Activated T-cell treated with anti-CD3 and anti-CD28 coated beads for 1 hour (primary cell): ENCODE data around the gene SLC24A3.
"Not testable (repeated sequence)": the region's sequence is repeated elsewhere in the genome, so short reads cannot be mapped to it uniquely, and the experiment has no call there.

Source experiments
- DNase-seq: peaks from one replicate; pipeline ENCODE4 v3.0.0-alpha.2; 2020; ENCODE audit warnings: low read depth

The SLC24A3 gene

GRCh38 chr20:19678591-19678990, 466.1 kb downstream of the SLC24A3 start:
- DNase-seq: not testable (repeated sequence)

- DNase-seq: no peak
Observed at GRCh38 chr20:19679900-19680495, 467.6 kb downstream of the SLC24A3 start.

GRCh38 chr20:19682249-19682648, 469.8 kb downstream of the SLC24A3 start:
- DNase-seq: no peak

GRCh38 chr20:19683188-19683587, 470.7 kb downstream of the SLC24A3 start:
- DNase-seq: no peak

GRCh38 chr20:19683822-19684221, 471.4 kb downstream of the SLC24A3 start:
- no peak for DNase-seq

- no peak for DNase-seq
Observed at GRCh38 chr20:19688031-19688806, 475.8 kb downstream of the SLC24A3 start.

GRCh38 chr20:19690462-19690861, 478.0 kb downstream of the SLC24A3 start:
- no peak for DNase-seq

GRCh38 chr20:19691125-19691524, 478.7 kb downstream of the SLC24A3 start:
- DNase-seq: no peak

- no peak for DNase-seq
Observed at GRCh38 chr20:19692100-19692499, 479.7 kb downstream of the SLC24A3 start.

- peak; percentile 20 for DNase-seq
Observed at GRCh38 chr20:19692685-19693119, 480.3 kb downstream of the SLC24A3 start.

GRCh38 chr20:19693508-19693907, 481.1 kb downstream of the SLC24A3 start:
- no peak for DNase-seq

- DNase-seq: no peak
Observed at GRCh38 chr20:19695081-19695480, 482.6 kb downstream of the SLC24A3 start.

- DNase-seq: no peak
Observed at GRCh38 chr20:19696620-19697019, 484.2 kb downstream of the SLC24A3 start.

- DNase-seq: no peak
Observed at GRCh38 chr20:19697415-19697814, 485.0 kb downstream of the SLC24A3 start.

GRCh38 chr20:19699180-19699971, 486.9 kb downstream of the SLC24A3 start:
- DNase-seq: no peak

- DNase-seq: no peak
Observed at GRCh38 chr20:19701429-19701828, 489.0 kb downstream of the SLC24A3 start.

- no peak for DNase-seq
Observed at GRCh38 chr20:19706463-19706862, 494.0 kb downstream of the SLC24A3 start.

- DNase-seq: no peak
Observed at GRCh38 chr20:19709635-19710335, 497.3 kb downstream of the SLC24A3 start.

GRCh38 chr20:19710336-19711120, 498.1 kb downstream of the SLC24A3 start:
- no peak for DNase-seq

- DNase-seq: no peak
Observed at GRCh38 chr20:19711126-19711525, 498.7 kb downstream of the SLC24A3 start.

- DNase-seq: no peak
Observed at GRCh38 chr20:19712721-19713260, 500.3 kb downstream of the SLC24A3 start.
